Suprapubic skin (tissue), 4 donors: ENCODE results near the gene TLX1. TPM values are rescaled to one million over a fixed set of nuclear protein-coding genes. Genes with fewer than 3 reads are reported as not detected.
A peak's percentile ranks its signal among the peaks of the same experiment; 100 is the strongest.

Source experiments
- DNase-seq, 2 donors: peaks; one replicate each; pipeline ENCODE4 v3.0.0-alpha.2; 2019; ENCODE audit warnings: low spot score in 2 of 2
- H3K27ac ChIP-seq: fragments of 200-600 bp; sonication (generic); one replicate; pipeline ENCODE4 v1.5.1; 2019
- H3K27me3 ChIP-seq: fragments of 200-600 bp; sonication (generic); one replicate; pipeline ENCODE4 v1.5.1; 2019
- H3K36me3 ChIP-seq: fragments of 200-600 bp; sonication (generic); one replicate; pipeline ENCODE4 v1.5.1; 2019
- H3K4me1 ChIP-seq: fragments of 200-600 bp; sonication (generic); one replicate; pipeline ENCODE4 v1.5.1; 2019
- H3K4me3 ChIP-seq: fragments of 200-600 bp; sonication (generic); one replicate; pipeline ENCODE4 v1.5.1; 2019; ENCODE audit warnings: mild to moderate bottlenecking
- H3K9me3 ChIP-seq: fragments of 200-600 bp; sonication (generic); one replicate; pipeline ENCODE4 v1.5.1; 2019
- CTCF ChIP-seq, 2 donors: fragments of 200-600 bp in 1 of 2; fragments of 450-650 bp in 1 of 2; sonication (generic) in 1 of 2; IDR thresholded peaks; one replicate each; pipeline ENCODE4 v1.5.1; 2016 to 2019; ENCODE audit warnings: antibody characterized with exemption in 2 of 2, mild to moderate bottlenecking in 1 of 2, moderate library complexity in 1 of 2
- EP300 ChIP-seq: sonication (generic); formaldehyde crosslinking; IDR thresholded peaks from one replicate; pipeline ENCODE4 v1.6.1; 2017; ENCODE audit warnings: antibody characterized with exemption
- POLR2A ChIP-seq, 2 donors: fragments of 450-650 bp; IDR thresholded peaks; one replicate each; pipeline ENCODE4 v1.6.1; 2017; ENCODE audit warnings: antibody characterized with exemption in 2 of 2, mild to moderate bottlenecking in 2 of 2, moderate library complexity in 2 of 2
- POLR2AphosphoS5 ChIP-seq, 3 donors: sonication (generic); formaldehyde crosslinking; IDR thresholded peaks; one replicate each; pipeline ENCODE4 v1.6.1; 2017; ENCODE audit warnings: antibody characterized with exemption in 3 of 3
- WGBS: methylation state at CpG from one replicate; pipeline ENCODE4 v1.1.5; 2018; 5-methylcytosine and 5-hydroxymethylcytosine counted together
- total RNA-seq, 4 donors: library from RNA; depleted of rRNA; stranded (reverse); fragments of >200 nt; gene quantifications; one replicate each; pipeline ENCODE4 v1.1.0, GENCODE V29; 2016

TLX1 gene
- total RNA-seq, 4 donors from 2014 or later: not detected

- Histone ChIP-seq H3K27me3 (peaks cover 100% of the 10 kb centered on the region), H3K9me3 (no peaks in the 10 kb centered on the region), H3K36me3 (no peaks in the 10 kb centered on the region), H3K27ac (no peak overlapping the region), H3K4me3 (no peak overlapping the region), H3K4me1 (peaks cover 67% of the 10 kb centered on the region)
- TF ChIP-seq EP300: no peak
- no peak for TF ChIP-seq POLR2A (IDR thresholded peaks at IDR 0.05)
- no peak for TF ChIP-seq CTCF (IDR thresholded peaks at IDR 0.05)
- no peak for TF ChIP-seq POLR2AphosphoS5 (IDR thresholded peaks at IDR 0.05)
- WGBS: 11% methylated on average over 7 of the region's 33 CpGs
- no peak for DNase-seq
Observed at GRCh38 chr10:101136007-101136707, 5.1 kb downstream of the TLX1 start.

- H3K27ac ChIP-seq: no peak overlapping the region
- H3K27me3 ChIP-seq: peaks cover 100% of the 10 kb centered on the region
- H3K9me3 ChIP-seq: no peaks in the 10 kb centered on the region
- DNase-seq: no peak
- no peak for TF ChIP-seq POLR2A (IDR thresholded peaks at IDR 0.05)
- TF ChIP-seq POLR2AphosphoS5 (IDR thresholded peaks at IDR 0.05): no peak
- TF ChIP-seq EP300: no peak
- TF ChIP-seq CTCF (IDR thresholded peaks at IDR 0.05): no peak
- no peaks in the 10 kb centered on the region for H3K36me3 ChIP-seq
- H3K4me3 ChIP-seq: no peak overlapping the region
- H3K4me1 ChIP-seq: peaks cover 62% of the 10 kb centered on the region
- 22% methylated on average over 7 of the region's 26 CpGs for WGBS
Observed at GRCh38 chr10:101136708-101137121, 5.6 kb downstream of the TLX1 start.

GRCh38 chr10:101137271-101137670, 6.2 kb downstream of the TLX1 start:
- 88% methylated on average over 1 of the region's 2 CpGs for WGBS
- no peak for TF ChIP-seq POLR2AphosphoS5 (IDR thresholded peaks at IDR 0.05)
- no peak for TF ChIP-seq POLR2A (IDR thresholded peaks at IDR 0.05)
- no peak for TF ChIP-seq EP300
- no peak for TF ChIP-seq CTCF (IDR thresholded peaks at IDR 0.05)
- Histone ChIP-seq H3K4me3 (no peak overlapping the region), H3K4me1 (peaks cover 56% of the 10 kb centered on the region), H3K9me3 (no peaks in the 10 kb centered on the region), H3K27me3 (peaks cover 100% of the 10 kb centered on the region), H3K27ac (no peak overlapping the region), H3K36me3 (no peaks in the 10 kb centered on the region)
- no peak for DNase-seq

- DNase-seq: no peak
- no peak overlapping the region for H3K4me3 ChIP-seq
- H3K9me3 ChIP-seq: no peaks in the 10 kb centered on the region
- TF ChIP-seq POLR2A (IDR thresholded peaks at IDR 0.05) (no peak), POLR2AphosphoS5 (IDR thresholded peaks at IDR 0.05) (no peak), EP300 (no peak), CTCF (IDR thresholded peaks at IDR 0.05) (no peak)
- no peak overlapping the region for H3K27ac ChIP-seq
- H3K27me3 ChIP-seq: peaks cover 100% of the 10 kb centered on the region
- no peaks in the 10 kb centered on the region for H3K36me3 ChIP-seq
- WGBS: 35% methylated on average over 6 of the region's 8 CpGs
- H3K4me1 ChIP-seq: peaks cover 40% of the 10 kb centered on the region
Observed at GRCh38 chr10:101138788-101139420, 7.8 kb downstream of the TLX1 start.

- DNase-seq: no peak
- Histone ChIP-seq H3K36me3 (no peaks in the 10 kb centered on the region), H3K27ac (no peak overlapping the region), H3K4me1 (peaks cover 34% of the 10 kb centered on the region), H3K4me3 (no peak overlapping the region), H3K27me3 (peaks cover 100% of the 10 kb centered on the region), H3K9me3 (no peaks in the 10 kb centered on the region)
- 18% methylated on average over 30 of the region's 30 CpGs for WGBS
- no peak for TF ChIP-seq POLR2A (IDR thresholded peaks at IDR 0.05)
- no peak for TF ChIP-seq POLR2AphosphoS5 (IDR thresholded peaks at IDR 0.05)
- TF ChIP-seq CTCF (IDR thresholded peaks at IDR 0.05): peak in 1 of 2 donors; percentile 12
Observed at GRCh38 chr10:101139421-101139911, 8.4 kb downstream of the TLX1 start.
